Fibroblast of skin of back (primary cell): ENCODE measurements around the gene SMIM43.
"Not testable (repeated sequence)": the region's sequence is repeated elsewhere in the genome, so short reads cannot be mapped to it uniquely, and the experiment has no call there.

Source experiments
- DNase-seq: peaks from one replicate; pipeline ENCODE4 v3.0.0-alpha.2; 2013

SMIM43 gene

GRCh38 chr4:121733942-121734341 lies 31.0 kb downstream of the SMIM43 start:
- DNase-seq: no peak

- not testable (repeated sequence) for DNase-seq
These were observed 35.2 kb downstream of the SMIM43 start for GRCh38 chr4:121729753-121730152.

- DNase-seq: peak; percentile 96
These were observed 36.2 kb downstream of the SMIM43 start for GRCh38 chr4:121728798-121729226.

GRCh38 chr4:121728066-121728465 lies 36.9 kb downstream of the SMIM43 start:
- DNase-seq: peak; percentile 97

- DNase-seq: peak; percentile 73
These were observed 38.2 kb downstream of the SMIM43 start for GRCh38 chr4:121726642-121727268.

GRCh38 chr4:121724671-121725070 lies 40.3 kb downstream of the SMIM43 start:
- no peak for DNase-seq

- no peak for DNase-seq
These were observed 43.3 kb downstream of the SMIM43 start for GRCh38 chr4:121721700-121722099.

GRCh38 chr4:121720109-121720508 lies 44.9 kb downstream of the SMIM43 start:
- no peak for DNase-seq

- no peak for DNase-seq
These were observed 47.2 kb downstream of the SMIM43 start for GRCh38 chr4:121717680-121718237.

GRCh38 chr4:121714548-121714947 lies 50.4 kb downstream of the SMIM43 start:
- no peak for DNase-seq

GRCh38 chr4:121712783-121713182 lies 52.2 kb downstream of the SMIM43 start:
- DNase-seq: no peak

GRCh38 chr4:121712001-121712651 lies 52.8 kb downstream of the SMIM43 start:
- no peak for DNase-seq

GRCh38 chr4:121711263-121712000 lies 53.5 kb downstream of the SMIM43 start:
- DNase-seq: peak; percentile 97

GRCh38 chr4:121709766-121710405 lies 55.1 kb downstream of the SMIM43 start:
- DNase-seq: no peak
